H1 (cell line): ENCODE measurements around the gene EDC3.

Experiments used
- ASH2L ChIP-seq: fragments of 200-600, 300-600 bp; sonication (generic); IDR thresholded peaks from one replicate; pipeline ENCODE4 v1.7.1; 2017; ENCODE audit warnings: low read length
- CHD2 ChIP-seq: IDR thresholded peaks from 2 replicates; pipeline ENCODE4 v1.6.1; 2012; ENCODE audit warnings: low read length, improper control_type of control experiment
- CTCF ChIP-seq, 3 experiments: IDR thresholded peaks; 1 replicate in 2 of 3; 2 replicates in 1 of 3; pipeline versions ENCODE4 v1.5.1 to v1.6.1; 2011; ENCODE audit warnings: low read length in 3 of 3, mild to moderate bottlenecking in 3 of 3, inconsistent platforms in 2 of 3, low read depth in 1 of 3, moderate library complexity in 1 of 3; ENCODE audit not compliant: insufficient read depth in 1 of 3; ENCODE audit errors: control extremely low read depth in 1 of 3
- HDAC2 ChIP-seq, 2 experiments: fragments of 300-600 bp in 1 of 2; sonication (generic) in 1 of 2; IDR thresholded peaks; 2 replicates each; pipeline ENCODE4 v1.6.1; 2011 to 2012; ENCODE audit warnings: low read depth in 2 of 2, low read length in 2 of 2, mild to moderate bottlenecking in 2 of 2, moderate library complexity in 2 of 2, borderline replicate concordance in 1 of 2, inconsistent platforms in 1 of 2

GRCh38 chr15:74611341-74611740 lies 84.5 kb downstream of the EDC3 start:
- TF ChIP-seq CHD2 = no peak
- TF ChIP-seq CTCF (IDR thresholded peaks at IDR 0.05; ENCODE audit: control extremely low read depth in 1 of 3, insufficient read depth in 1 of 3, low read depth in 1 of 3, low read length in 3 of 3) = no peak
- TF ChIP-seq HDAC2 (IDR thresholded peaks at IDR 0.05; ENCODE audit: borderline replicate concordance in 1 of 2, low read depth in 2 of 2, low read length in 2 of 2) = no peak
- no peak for TF ChIP-seq ASH2L
